Activated CD8-positive, alpha-beta memory T cell treated with anti-CD3 and anti-CD28 coated beads, Interleukin-2, amount 10 ng/mL, durations not matched to agents 7 days and 5 days (primary cell): ENCODE results near the gene SYCE3. TPM values are rescaled to one million over a fixed set of nuclear protein-coding genes. Genes with fewer than 3 reads are reported as not detected.

Experiments
- ATAC-seq: fragments of 150-1000 bp; cut with Tn5 transposase; one replicate; pipeline ENCODE4 v1.10.0; 2021; ENCODE audit warnings: moderate library complexity
- CTCF ChIA-PET: fragments of 350-600 bp; sonication (Branson Sonifier 250); formaldehyde crosslinking; loops from one replicate; lab custom pipeline; 2021; ENCODE audit warnings: antibody characterized with exemption; lab: Charles Lee
- DNase-seq: peaks from one replicate; pipeline ENCODE4 v3.0.0-alpha.2; 2020
- H3K27ac Mint-ChIP-seq: one replicate; pipeline ENCODE4 v1.8.0; 2021; ENCODE audit warnings: mild to moderate bottlenecking, mixed read lengths
- H3K27me3 Mint-ChIP-seq: one replicate; pipeline ENCODE4 v1.8.0; 2021; ENCODE audit warnings: mixed read lengths
- H3K36me3 Mint-ChIP-seq: one replicate; pipeline ENCODE4 v1.8.0; 2021; ENCODE audit warnings: mild to moderate bottlenecking, mixed read lengths
- H3K4me1 Mint-ChIP-seq: one replicate; pipeline ENCODE4 v1.8.0; 2021; ENCODE audit warnings: mixed read lengths
- H3K4me3 Mint-ChIP-seq: one replicate; pipeline ENCODE4 v1.8.0; 2021; ENCODE audit warnings: mild to moderate bottlenecking, moderate library complexity, mixed read lengths
- H3K9me3 Mint-ChIP-seq: one replicate; pipeline ENCODE4 v1.8.0; 2022; ENCODE audit warnings: low read depth, mixed read lengths
- total RNA-seq, 2 experiments: library from RNA; stranded (reverse); gene quantifications; one replicate each; pipeline ENCODE4 v1.2.3, GENCODE V29; 2021

Gene SYCE3
- total RNA-seq, 2 experiments from 2014 or later, result 0.76 to 0.96 TPM

DNA sequence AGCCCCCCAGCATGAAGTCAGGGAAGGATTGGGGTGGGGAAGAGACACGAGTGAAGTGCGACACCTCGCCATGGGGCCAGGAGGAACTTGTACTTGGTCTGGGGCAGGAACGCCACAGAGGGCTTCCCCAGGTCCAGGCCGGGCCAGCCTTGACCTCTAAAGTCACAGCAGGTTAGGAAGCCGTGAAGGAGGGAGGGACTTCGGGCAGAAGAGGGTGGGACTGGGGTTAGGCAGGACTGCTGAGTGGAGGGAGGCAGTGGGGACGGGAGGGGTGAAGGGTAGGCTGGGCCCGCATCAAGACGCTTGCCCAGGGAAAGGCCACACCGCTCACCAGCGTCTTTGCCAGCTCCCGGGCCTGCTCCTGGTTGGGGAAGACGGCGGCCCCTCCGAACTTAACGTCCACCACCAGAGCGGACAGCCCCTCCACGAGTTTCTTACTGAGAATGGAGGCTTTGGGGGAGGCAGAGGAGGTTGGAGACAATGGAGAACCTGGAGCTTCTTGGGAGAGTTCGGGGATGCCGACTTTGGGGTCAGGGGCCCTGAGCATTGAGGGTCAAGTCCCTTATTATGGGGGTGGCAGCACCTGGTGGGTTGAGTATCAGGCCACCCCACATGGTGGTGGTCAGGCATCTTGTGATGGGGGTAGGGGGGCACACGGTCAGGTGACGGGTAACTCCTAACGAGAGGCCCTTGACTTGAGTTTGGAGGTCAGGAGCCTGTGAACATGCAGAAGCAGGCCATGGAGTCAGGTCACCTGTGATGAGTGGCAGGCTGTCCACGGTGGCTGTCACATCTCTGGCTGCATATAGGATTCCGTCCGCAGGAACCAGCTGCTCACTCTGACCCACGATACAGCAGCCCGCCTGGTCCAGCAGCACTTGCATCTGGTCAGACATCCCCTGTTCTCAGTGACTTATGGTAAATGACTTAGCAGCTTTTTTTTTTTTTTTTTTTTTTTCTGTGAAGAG is 35.6 kb downstream of the SYCE3 start:
- CTCF ChIA-PET, result interaction anchor here (0.6 to 7.1 kb wide), 7 partner anchors 12 to 93 kb away, joined by 3 to 69 read pairs (median 29); partner anchors contain the start of genes LMF2 and SYCE3
- Mint-ChIP-seq H3K27ac (peak overlapping the region; percentile 94), H3K36me3 (peaks cover 22% of the 10 kb centered on the region), H3K27me3 (no peaks in the 10 kb centered on the region), H3K9me3 (no peaks in the 10 kb centered on the region), H3K4me3 (peak overlapping the region; percentile 80), H3K4me1 (peaks cover 44% of the 10 kb centered on the region)
- ATAC-seq, result peak; percentile 7
- peak; percentile 82 for DNase-seq

DNA sequence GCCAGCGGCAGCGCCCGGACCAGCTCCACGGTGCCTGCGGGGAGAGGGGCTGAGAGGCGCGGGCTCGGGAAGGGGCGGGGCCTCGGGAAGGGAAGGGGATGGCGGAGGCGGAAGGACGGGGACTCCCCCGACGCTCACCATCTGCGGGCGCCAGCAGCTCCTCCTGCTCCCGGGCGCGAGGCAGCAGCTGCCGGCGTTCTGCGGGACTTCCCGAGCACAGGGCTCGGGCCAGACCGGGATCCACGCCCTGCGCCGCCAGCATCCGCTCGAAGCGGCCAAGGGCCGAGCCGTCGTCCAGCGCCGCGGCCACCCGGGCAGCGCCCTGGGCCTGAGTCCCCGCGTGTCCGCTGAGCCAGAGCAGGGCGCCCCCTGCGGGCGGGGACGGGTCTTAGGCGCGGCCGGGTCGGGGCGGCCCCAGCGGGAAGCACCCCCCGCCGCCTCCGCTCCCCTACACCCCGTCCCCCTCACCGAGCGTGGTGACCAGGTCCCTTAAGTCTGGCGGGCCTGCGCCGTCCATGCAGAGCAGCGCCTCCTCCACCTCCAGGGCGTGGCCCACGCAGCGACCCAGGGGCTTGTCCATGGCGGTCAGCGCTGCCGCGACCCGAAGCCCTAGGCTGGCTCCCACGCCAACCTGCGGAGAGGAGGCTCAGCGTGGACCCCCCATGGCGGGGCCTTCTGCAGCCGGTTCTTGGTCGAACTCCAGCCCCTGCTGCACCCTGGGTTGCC is 36.4 kb downstream of the SYCE3 start:
- ATAC-seq (peak; percentile 35), DNase-seq (peak; percentile 93)
- Mint-ChIP-seq H3K36me3 (peaks cover 22% of the 10 kb centered on the region), H3K9me3 (no peaks in the 10 kb centered on the region), H3K4me1 (peaks cover 44% of the 10 kb centered on the region), H3K27me3 (no peaks in the 10 kb centered on the region), H3K27ac (peak overlapping the region; percentile 94), H3K4me3 (peak overlapping the region; percentile 80)
- CTCF ChIA-PET, result interaction anchor here (0.8 to 7.1 kb wide), 35 partner anchors 9 to 282 kb away, joined by 3 to 81 read pairs (median 6); partner anchors contain the start of genes ARSA, CHKB, HDAC10 and KLHDC7B

DNA sequence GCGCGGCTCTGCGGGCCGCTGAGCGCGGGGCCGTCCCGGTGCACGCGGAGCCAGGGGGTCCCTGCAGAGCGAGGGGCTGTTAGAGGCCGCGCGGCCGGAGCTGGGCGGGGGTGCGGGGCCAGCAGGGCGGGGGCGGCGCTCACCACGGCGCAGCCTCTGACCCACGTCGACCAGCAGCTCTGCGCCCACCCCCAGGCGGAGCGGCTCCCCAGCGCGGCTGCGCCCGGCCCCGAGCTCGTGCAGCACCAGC is 36.9 kb downstream of the SYCE3 start:
- H3K36me3 Mint-ChIP-seq, result peaks cover 25% of the 10 kb centered on the region
- ATAC-seq, result no peak
- peak overlapping the region; percentile 77 for H3K27ac Mint-ChIP-seq
- H3K27me3 Mint-ChIP-seq, result no peaks in the 10 kb centered on the region
- no peak for DNase-seq
- no peaks in the 10 kb centered on the region for H3K9me3 Mint-ChIP-seq
- H3K4me1 Mint-ChIP-seq, result peaks cover 44% of the 10 kb centered on the region
- CTCF ChIA-PET, result interaction anchor here (0.6 to 7.1 kb wide), 37 partner anchors 10 to 281 kb away, joined by 3 to 81 read pairs (median 5); partner anchors contain the start of genes ARSA, CHKB, HDAC10 and KLHDC7B
- H3K4me3 Mint-ChIP-seq, result peak overlapping the region; percentile 80

DNA sequence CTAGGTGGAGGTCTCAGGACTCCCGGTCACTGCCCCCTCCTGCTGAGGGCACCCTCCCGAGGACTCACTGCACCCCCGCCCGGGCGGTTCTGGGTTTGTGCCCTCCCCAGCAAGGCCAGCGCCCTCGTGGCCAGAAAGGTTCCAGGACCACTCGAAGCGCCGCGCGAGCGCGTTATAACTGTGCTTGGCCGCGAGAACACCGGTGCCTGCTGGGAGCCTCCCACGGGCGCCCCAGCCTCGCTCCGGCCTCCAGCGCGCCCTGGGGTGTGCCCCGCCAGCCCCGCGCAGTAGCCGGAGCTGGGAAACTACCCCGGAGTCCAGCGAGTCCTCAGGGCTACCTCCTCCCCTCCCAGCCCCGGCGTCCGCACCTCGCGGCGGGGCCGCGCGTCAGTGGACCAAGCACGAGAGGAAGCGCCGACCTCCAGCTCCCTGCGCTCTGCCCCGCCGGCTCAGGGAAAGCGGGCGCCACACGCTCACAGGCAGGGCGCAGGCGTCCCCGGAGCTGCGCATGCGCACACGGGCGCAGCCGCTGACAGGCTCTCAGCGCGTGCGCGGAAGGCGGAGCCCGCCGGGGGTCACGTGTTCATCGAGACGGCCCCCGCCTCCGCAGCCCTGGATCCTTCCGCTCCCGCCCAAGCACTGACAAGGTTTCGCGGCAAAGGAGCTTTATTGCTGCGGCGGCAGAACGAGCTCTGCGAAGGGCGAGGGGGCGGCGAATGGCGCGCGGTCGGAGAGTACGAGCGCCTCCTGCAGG is 37.4 kb downstream of the SYCE3 start, which contains the start of gene SCO2:
Gene SCO2, minus strand, starts transcription at position 495 of the 754 bp plus-strand sequence. CDS start 1,187 bp downstream, outside the sequence.
- H3K4me1 Mint-ChIP-seq, result peaks cover 44% of the 10 kb centered on the region
- CTCF ChIA-PET, result interaction anchor here (0.6 to 7.1 kb wide), 38 partner anchors 10 to 281 kb away, joined by 3 to 81 read pairs (median 5); partner anchors contain the start of genes ARSA, CHKB, HDAC10 and KLHDC7B
- ATAC-seq (peak; percentile 59), DNase-seq (peak; percentile 97)
- H3K9me3 Mint-ChIP-seq, result no peaks in the 10 kb centered on the region
- H3K27me3 Mint-ChIP-seq, result no peaks in the 10 kb centered on the region
- H3K27ac Mint-ChIP-seq, result peak within 1 kb of the TSS; percentile 94
- peaks cover 25% of the 10 kb centered on the region for H3K36me3 Mint-ChIP-seq
- H3K4me3 Mint-ChIP-seq, result peak within 1 kb of the TSS; percentile 80

DNA sequence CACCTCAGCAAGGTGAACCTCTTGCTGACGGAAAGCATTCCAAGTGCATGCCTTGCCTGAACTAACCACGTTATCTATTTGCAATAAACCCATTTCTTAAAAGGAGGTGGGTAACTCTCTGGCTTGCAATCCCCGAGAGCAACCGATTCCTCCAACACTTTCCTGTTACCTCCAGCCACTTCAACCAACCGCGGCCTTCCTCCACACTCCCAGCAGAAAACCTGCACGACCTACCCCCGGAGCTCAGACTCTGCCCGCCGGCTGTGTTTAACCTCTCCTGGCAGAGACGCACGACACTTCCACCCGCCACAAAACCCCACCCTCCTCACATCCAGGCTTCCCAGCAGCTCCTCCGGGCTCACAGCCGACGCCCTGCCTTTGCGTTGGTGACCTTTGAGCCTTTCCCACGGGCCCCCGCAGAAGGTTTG is 38.0 kb downstream of the SYCE3 start:
- H3K36me3 Mint-ChIP-seq, result peaks cover 28% of the 10 kb centered on the region
- no peak for ATAC-seq
- H3K27me3 Mint-ChIP-seq, result no peaks in the 10 kb centered on the region
- CTCF ChIA-PET, result interaction anchor here (0.9 to 7.1 kb wide), 18 partner anchors 10 to 280 kb away, joined by 3 to 81 read pairs (median 7); partner anchors contain the start of genes ARSA, CHKB, HDAC10 and LMF2
- H3K4me1 Mint-ChIP-seq, result peaks cover 44% of the 10 kb centered on the region
- H3K4me3 Mint-ChIP-seq, result peak overlapping the region; percentile 80
- no peaks in the 10 kb centered on the region for H3K9me3 Mint-ChIP-seq
- H3K27ac Mint-ChIP-seq, result peak overlapping the region; percentile 77
- DNase-seq, result no peak

DNA sequence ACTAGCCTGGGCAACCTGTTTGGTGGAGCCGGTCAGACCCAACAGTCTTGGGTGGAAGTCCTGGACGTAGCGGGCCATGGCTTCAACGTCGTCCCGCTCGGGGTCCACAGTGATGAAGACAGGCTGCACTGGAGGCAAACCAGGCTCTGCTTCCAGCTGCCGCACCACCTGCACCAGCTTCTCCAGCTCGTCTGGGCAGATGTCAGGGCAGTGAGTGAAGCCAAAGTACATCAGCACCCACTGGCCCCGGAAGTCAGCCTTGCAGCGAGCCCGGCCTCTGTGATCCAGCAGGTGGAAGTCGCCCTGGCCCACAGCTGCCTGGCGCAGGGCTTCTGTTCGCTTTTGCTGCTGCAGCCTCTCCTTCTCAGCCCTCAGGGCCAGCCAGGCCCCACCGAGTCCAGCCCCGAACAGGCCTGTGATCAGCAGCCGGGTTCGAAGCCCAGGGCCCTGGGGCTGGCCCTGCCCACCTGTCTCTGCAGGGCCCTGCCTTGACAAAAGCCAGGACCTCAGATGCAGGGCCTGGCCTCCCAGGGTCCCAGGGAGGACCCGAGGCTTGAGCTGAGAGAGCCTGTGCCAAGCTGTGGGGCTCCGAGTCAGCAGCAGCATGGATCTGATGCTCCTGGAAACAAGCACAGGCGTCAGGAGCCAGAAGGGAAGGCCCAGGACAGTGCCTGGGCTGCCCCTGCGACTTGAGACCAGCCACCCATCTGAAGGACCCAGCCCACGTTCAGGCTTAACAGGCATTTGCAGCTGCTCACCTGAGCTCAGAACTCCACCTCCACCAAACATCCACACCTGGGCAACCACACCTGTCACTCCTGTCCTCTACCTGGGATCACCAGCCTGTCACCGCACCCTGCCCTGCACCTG is 38.7 kb downstream of the SYCE3 start:
- CTCF ChIA-PET, result interaction anchor here (1.4 to 7.1 kb wide), 9 partner anchors 9 to 158 kb away, joined by 3 to 81 read pairs (median 22); partner anchors contain the start of genes ARSA, LMF2, NCAPH2 and SYCE3
- Mint-ChIP-seq H3K4me3 (peak overlapping the region; percentile 80), H3K4me1 (peaks cover 41% of the 10 kb centered on the region), H3K27me3 (no peaks in the 10 kb centered on the region), H3K36me3 (peaks cover 32% of the 10 kb centered on the region), H3K9me3 (no peaks in the 10 kb centered on the region), H3K27ac (peak overlapping the region; percentile 77)
- ATAC-seq (no peak), DNase-seq (no peak)

DNA sequence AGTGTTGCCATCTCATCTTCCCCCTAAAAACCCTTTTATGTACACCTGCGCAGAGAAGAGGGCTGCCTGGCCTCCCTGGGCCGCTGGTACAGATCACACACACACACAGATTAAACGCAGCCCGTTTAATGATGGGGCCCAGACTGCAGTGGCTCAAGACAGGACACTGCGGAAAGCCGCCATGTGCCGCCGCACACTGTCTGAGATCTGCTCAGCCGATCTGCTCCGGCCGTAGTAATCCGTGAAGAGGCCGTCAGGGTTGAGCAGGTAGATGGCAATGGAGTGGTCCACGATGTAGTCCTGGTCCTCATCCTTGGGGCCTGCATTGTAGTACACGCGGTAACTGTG is 39.3 kb downstream of the SYCE3 start:
- Mint-ChIP-seq H3K36me3 (peaks cover 34% of the 10 kb centered on the region), H3K4me3 (peak overlapping the region; percentile 27), H3K4me1 (peaks cover 35% of the 10 kb centered on the region), H3K9me3 (no peaks in the 10 kb centered on the region), H3K27me3 (no peaks in the 10 kb centered on the region), H3K27ac (no peak overlapping the region)
- CTCF ChIA-PET, result interaction anchor here (4.6 to 7.1 kb wide), 2 partner anchors 13 to 42 kb away, joined by 69 to 79 read pairs; partner anchors contain the start of genes LMF2, NCAPH2 and SYCE3
- no peak for DNase-seq
- ATAC-seq, result no peak

DNA sequence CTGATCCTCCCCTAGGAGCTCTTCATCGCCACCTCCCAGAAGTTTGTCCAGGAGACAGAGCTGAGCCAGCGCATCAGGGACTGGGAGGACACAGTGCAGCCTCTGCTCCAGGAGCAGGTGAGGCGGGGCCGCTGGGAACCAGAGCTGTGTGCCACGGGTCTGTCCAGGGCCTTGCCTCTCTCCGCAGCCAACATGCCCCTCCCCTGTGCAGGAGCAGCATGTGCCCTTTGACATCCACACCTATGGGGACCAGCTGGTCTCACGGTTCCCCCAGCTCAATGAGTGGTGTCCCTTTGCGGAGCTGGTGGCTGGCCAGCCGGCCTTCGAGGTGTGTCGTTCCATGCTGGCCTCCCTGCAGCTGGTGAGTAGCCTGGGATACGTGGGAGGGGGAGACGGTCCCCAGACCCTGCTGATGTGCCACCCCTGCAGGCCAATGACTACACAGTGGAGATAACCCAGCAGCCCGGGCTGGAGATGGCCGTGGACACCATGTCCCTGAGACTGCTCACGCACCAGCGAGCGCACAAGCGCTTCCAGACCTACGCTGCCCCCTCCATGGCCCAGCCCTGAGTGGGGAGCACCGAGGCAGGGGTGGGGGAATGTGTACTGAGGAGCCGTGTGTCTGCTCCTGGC is 39.8 kb downstream of the SYCE3 start:
- Mint-ChIP-seq H3K4me3 (no peak overlapping the region), H3K27ac (no peak overlapping the region), H3K27me3 (no peaks in the 10 kb centered on the region), H3K36me3 (peaks cover 32% of the 10 kb centered on the region), H3K4me1 (peaks cover 29% of the 10 kb centered on the region), H3K9me3 (no peaks in the 10 kb centered on the region)
- CTCF ChIA-PET, result interaction anchor here (0.5 to 4.6 kb wide), 4 partner anchors 13 to 57 kb away, joined by 3 to 79 read pairs (median 3); partner anchors contain the start of genes LMF2, NCAPH2 and SYCE3
- ATAC-seq (no peak), DNase-seq (no peak)

DNA sequence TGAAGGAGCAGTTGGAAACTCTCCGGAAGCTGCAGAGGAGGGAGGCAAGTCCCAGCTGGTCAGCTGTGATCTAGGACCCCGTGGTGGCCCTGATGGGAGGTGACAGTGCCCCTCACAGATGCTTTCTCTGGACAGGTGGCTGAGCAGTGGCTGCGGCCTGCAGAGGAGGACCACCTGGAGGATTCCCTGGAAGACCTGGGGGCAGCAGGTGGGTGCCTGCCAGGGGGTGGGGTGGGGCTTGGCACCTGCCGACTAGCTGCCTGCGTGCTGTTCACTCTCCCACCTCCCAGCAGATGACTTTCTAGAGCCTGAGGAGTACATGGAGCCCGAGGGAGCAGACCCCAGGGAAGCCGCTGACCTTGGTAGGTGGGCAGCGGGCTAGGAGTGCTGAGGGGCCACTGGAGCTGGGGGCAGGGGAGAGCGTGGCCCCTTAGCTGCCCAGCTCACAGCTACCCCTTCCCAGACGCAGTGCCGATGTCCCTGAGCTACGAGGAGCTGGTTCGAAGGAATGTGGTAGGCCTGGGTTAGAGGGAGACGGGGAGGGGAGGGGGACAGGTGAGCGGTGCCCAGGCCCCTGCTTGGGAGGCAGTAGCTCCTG is 40.4 kb downstream of the SYCE3 start:
- DNase-seq (no peak), ATAC-seq (no peak)

DNA sequence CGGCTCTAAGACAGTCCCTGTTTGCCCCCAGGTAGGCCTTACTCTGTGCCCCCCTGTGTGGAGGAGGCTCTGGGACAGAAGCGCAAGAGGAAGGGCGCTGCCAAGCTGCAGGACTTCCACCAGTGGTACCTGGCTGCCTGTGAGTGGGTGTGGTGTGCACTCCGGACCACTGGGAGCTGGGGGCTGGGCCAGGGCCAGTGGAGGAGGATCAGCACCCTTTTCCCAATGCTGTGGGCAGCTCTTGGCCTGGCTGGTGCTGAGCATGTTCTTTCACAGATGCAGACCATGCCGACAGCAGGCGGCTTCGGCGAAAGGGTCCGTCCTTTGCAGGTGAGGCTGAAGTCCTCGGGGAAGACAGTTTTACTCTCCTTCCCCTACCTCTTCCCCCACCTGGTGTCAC is 41.0 kb downstream of the SYCE3 start:
- no peaks in the 10 kb centered on the region for H3K9me3 Mint-ChIP-seq

More for the DNA sequence above, 40.4 kb downstream of the SYCE3 start:
- Mint-ChIP-seq H3K4me3 (no peak overlapping the region), H3K27me3 (no peaks in the 10 kb centered on the region), H3K36me3 (peaks cover 31% of the 10 kb centered on the region), H3K27ac (no peak overlapping the region), H3K9me3 (no peaks in the 10 kb centered on the region), H3K4me1 (peaks cover 23% of the 10 kb centered on the region)
- CTCF ChIA-PET, result interaction anchor here (0.5 to 4.6 kb wide), 4 partner anchors 12 to 56 kb away, joined by 3 to 79 read pairs (median 3); partner anchors contain the start of genes LMF2, NCAPH2 and SYCE3

More for the DNA sequence above, 41.0 kb downstream of the SYCE3 start:
- Mint-ChIP-seq H3K27me3 (no peaks in the 10 kb centered on the region), H3K4me3 (no peak overlapping the region), H3K27ac (no peak overlapping the region), H3K4me1 (peaks cover 17% of the 10 kb centered on the region), H3K36me3 (peaks cover 35% of the 10 kb centered on the region)
- no peak for DNase-seq
- ATAC-seq, result no peak
- CTCF ChIA-PET, result no interaction called here
